Keratinocyte (primary cell): ENCODE data around the gene SYPL2. TPM values are rescaled to one million over a fixed set of nuclear protein-coding genes. Genes with fewer than 3 reads are reported as not detected.

ENCODE experiments used
- DNase-seq: peaks from one replicate; pipeline ENCODE4 v3.0.0-alpha.2; 2011; ENCODE audit warnings: low read depth, missing footprints, low spot score
- FAIRE-seq: peaks from 2 replicates; lab custom pipeline; 2011; peaks lifted over from hg19 to GRCh38; lab: Jason Lieb, UNC
- H2AFZ ChIP-seq: 2 replicates; pipeline ENCODE4 v1.6.0; 2012; ENCODE audit warnings: low read length, control low read depth, inconsistent platforms; ENCODE audit not compliant: control insufficient read depth
- H3K27ac ChIP-seq: 2 replicates; pipeline ENCODE4 v1.5.1; 2011; ENCODE audit warnings: low read length; ENCODE audit not compliant: control insufficient read depth, insufficient read depth
- H3K27me3 ChIP-seq: 3 replicates; pipeline ENCODE4 v1.6.0; 2011; ENCODE audit warnings: low read length; ENCODE audit not compliant: control insufficient read depth, insufficient read depth; ENCODE audit errors: extremely low read depth
- H3K36me3 ChIP-seq, 2 experiments: 2 replicates in 1 of 2; 3 replicates in 1 of 2; pipeline ENCODE4 v1.5.1; 2011; ENCODE audit warnings: low read length in 2 of 2, mild to moderate bottlenecking in 1 of 2; ENCODE audit not compliant: control insufficient read depth in 2 of 2, insufficient read depth in 2 of 2; ENCODE audit errors: extremely low read depth in 1 of 2
- H3K4me1 ChIP-seq: 3 replicates; pipeline ENCODE4 v1.5.1; 2011; ENCODE audit warnings: low read length; ENCODE audit not compliant: control insufficient read depth, insufficient read depth; ENCODE audit errors: extremely low read depth
- H3K4me2 ChIP-seq: 3 replicates; pipeline ENCODE4 v1.6.0; 2011; ENCODE audit warnings: low read depth, low read length; ENCODE audit not compliant: control insufficient read depth, insufficient read depth; ENCODE audit errors: extremely low read depth
- H3K4me3 ChIP-seq, 3 experiments: fragments of 200-600 bp in 1 of 3; sonication (generic) in 1 of 3; 2 replicates in 2 of 3; 3 replicates in 1 of 3; pipeline ENCODE4 v1.5.1; 2011 to 2016; ENCODE audit warnings: low read length in 3 of 3, mild to moderate bottlenecking in 3 of 3, control low read depth in 2 of 3, inconsistent platforms in 1 of 3, low read depth in 1 of 3, mixed read lengths in 1 of 3, mixed run types in 1 of 3, moderate library complexity in 1 of 3; ENCODE audit not compliant: control insufficient read depth in 2 of 3, insufficient read depth in 2 of 3; ENCODE audit errors: extremely low read depth in 1 of 3
- H3K79me2 ChIP-seq: 2 replicates; pipeline ENCODE4 v1.6.0; 2012; ENCODE audit warnings: low read length; ENCODE audit not compliant: control insufficient read depth, insufficient read depth
- H3K9ac ChIP-seq: 3 replicates; pipeline ENCODE4 v1.6.0; 2011; ENCODE audit warnings: low read length; ENCODE audit not compliant: control insufficient read depth, insufficient read depth; ENCODE audit errors: extremely low read depth
- H3K9me1 ChIP-seq: 3 replicates; pipeline ENCODE4 v1.6.0; 2011; ENCODE audit warnings: low read length; ENCODE audit not compliant: control insufficient read depth, insufficient read depth; ENCODE audit errors: extremely low read depth
- H3K9me3 ChIP-seq: 2 replicates; pipeline ENCODE4 v1.5.1; 2012; ENCODE audit warnings: low read depth, low read length; ENCODE audit not compliant: control insufficient read depth
- H4K20me1 ChIP-seq: 3 replicates; pipeline ENCODE4 v1.6.0; 2011; ENCODE audit warnings: low read length; ENCODE audit not compliant: control insufficient read depth, insufficient read depth; ENCODE audit errors: extremely low read depth
- EZH2 ChIP-seq: IDR thresholded peaks from one replicate; pipeline ENCODE4 v1.6.1; 2012; ENCODE audit warnings: inconsistent platforms, mild to moderate bottlenecking, low read length, moderate library complexity
- dilution Hi-C: fragments of 300-500 bp; cut with MboI; formaldehyde crosslinking; loops from one replicate; pipeline ENCODE4 v1.7.0; 2020; ENCODE audit warnings: low sequenced_read_pairs; ENCODE audit not compliant: extremely low pct_ligation_motif_present
- polyA plus RNA-seq, 5 experiments: library from polyadenylated mRNA; depleted of rRNA in 3 of 5; stranded (reverse) in 3 of 5; stranded (forward) in 1 of 5; unstranded in 1 of 5; fragments of >200 nt; gene quantifications; 1 replicate in 1 of 5; 2 replicates in 3 of 5; 3 replicates in 1 of 5; pipeline versions ENCODE4 v1.2.1 to v1.2.3, GENCODE V29; 2011 to 2012; ENCODE audit warnings: missing spikeins in 2 of 5, low read depth in 1 of 5, low replicate concordance in 1 of 5
- TF ChIP-seq, protein P1 (sequence below), 3 experiments: IDR thresholded peaks in 1 of 3; conservative IDR thresholded peaks in 1 of 3; optimal IDR thresholded peaks in 1 of 3; 2 replicates in 2 of 3; 3 replicates in 1 of 3; pipeline versions ENCODE3 to v1.5.1; 2011; ENCODE audit warnings: low read length in 3 of 3, mild to moderate bottlenecking in 3 of 3, moderate library complexity in 2 of 3, control low read depth in 1 of 3, inconsistent platforms in 1 of 3; ENCODE audit not compliant: insufficient read depth in 2 of 3; ENCODE audit errors: extremely low read depth in 1 of 3

SYPL2 gene
- polyA plus RNA-seq, 1 donor (not counting 4 experiments of a cell fraction or from before 2014, with no cell fraction given) = not detected

DNA sequence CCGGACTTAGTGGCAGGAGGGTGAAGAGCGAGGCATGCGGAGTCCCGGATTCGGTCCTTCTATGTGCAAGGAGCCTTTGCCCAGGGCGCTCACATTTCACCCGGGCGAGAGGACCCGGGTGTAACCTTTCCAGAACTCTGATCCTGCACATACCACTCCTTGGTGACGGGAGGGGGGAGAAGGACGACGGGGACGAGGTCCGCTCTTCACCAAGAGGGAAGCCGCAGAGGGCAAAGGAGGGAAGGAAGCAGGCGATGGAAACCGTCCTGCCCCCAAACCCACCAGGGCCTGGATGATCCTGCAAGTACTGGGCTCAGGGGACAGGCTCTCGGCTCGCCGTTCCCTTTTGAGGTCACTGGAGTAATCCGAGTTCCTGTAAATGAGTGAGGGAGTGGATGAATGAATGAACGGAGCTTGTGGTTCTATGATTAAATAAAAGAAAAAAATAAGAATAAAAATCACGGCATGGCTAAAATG is 993 bp downstream of the SYPL2 start:
- Histone ChIP-seq H3K4me2 (no peak overlapping the region), H3K9ac (no peak overlapping the region), H3K36me3 (no peaks in the 10 kb centered on the region), H3K9me3 (no peaks in the 10 kb centered on the region), H3K79me2 (no peaks in the 10 kb centered on the region), H3K27ac (no peak overlapping the region), H3K27me3 (peaks cover 74% of the 10 kb centered on the region), H2AFZ (no peak overlapping the region), H3K4me3 (no peak overlapping the region), H3K9me1 (no peaks in the 10 kb centered on the region), H3K4me1 (no peaks in the 10 kb centered on the region), H4K20me1 (no peaks in the 10 kb centered on the region)
- FAIRE-seq (no peak), DNase-seq (no peak)
- dilution Hi-C loops = no loop called here
- TF ChIP-seq EZH2 = no peak
- TF ChIP-seq, protein P1, sequence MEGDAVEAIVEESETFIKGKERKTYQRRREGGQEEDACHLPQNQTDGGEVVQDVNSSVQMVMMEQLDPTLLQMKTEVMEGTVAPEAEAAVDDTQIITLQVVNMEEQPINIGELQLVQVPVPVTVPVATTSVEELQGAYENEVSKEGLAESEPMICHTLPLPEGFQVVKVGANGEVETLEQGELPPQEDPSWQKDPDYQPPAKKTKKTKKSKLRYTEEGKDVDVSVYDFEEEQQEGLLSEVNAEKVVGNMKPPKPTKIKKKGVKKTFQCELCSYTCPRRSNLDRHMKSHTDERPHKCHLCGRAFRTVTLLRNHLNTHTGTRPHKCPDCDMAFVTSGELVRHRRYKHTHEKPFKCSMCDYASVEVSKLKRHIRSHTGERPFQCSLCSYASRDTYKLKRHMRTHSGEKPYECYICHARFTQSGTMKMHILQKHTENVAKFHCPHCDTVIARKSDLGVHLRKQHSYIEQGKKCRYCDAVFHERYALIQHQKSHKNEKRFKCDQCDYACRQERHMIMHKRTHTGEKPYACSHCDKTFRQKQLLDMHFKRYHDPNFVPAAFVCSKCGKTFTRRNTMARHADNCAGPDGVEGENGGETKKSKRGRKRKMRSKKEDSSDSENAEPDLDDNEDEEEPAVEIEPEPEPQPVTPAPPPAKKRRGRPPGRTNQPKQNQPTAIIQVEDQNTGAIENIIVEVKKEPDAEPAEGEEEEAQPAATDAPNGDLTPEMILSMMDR (optimal IDR thresholded peaks at IDR 0.05 in 1 of 3, IDR thresholded peaks at IDR 0.05 in 1 of 3, conservative IDR thresholded peaks at IDR 0.05 in 1 of 3; ENCODE audit: extremely low read depth in 1 of 3, insufficient read depth in 2 of 3, low read length in 3 of 3) = no peak

- dilution Hi-C loops = no loop called here
- H3K4me1 ChIP-seq = no peaks in the 10 kb centered on the region
- no peaks in the 10 kb centered on the region for H4K20me1 ChIP-seq
- H3K4me3 ChIP-seq = no peak overlapping the region
- H3K36me3 ChIP-seq = no peaks in the 10 kb centered on the region
- H3K79me2 ChIP-seq = no peaks in the 10 kb centered on the region
- H3K9me3 ChIP-seq = no peaks in the 10 kb centered on the region
- no peak overlapping the region for H2AFZ ChIP-seq
- no peak for DNase-seq
- FAIRE-seq = no peak
- H3K27me3 ChIP-seq = peaks cover 79% of the 10 kb centered on the region
- H3K4me2 ChIP-seq = no peak overlapping the region
- H3K9me1 ChIP-seq = no peaks in the 10 kb centered on the region
- no peak overlapping the region for H3K9ac ChIP-seq
- TF ChIP-seq EZH2 = no peak
- TF ChIP-seq, protein P1 (optimal IDR thresholded peaks at IDR 0.05 in 1 of 3, IDR thresholded peaks at IDR 0.05 in 1 of 3, conservative IDR thresholded peaks at IDR 0.05 in 1 of 3; ENCODE audit: extremely low read depth in 1 of 3, insufficient read depth in 2 of 3, low read length in 3 of 3) = no peak
- no peak overlapping the region for H3K27ac ChIP-seq
Observed at GRCh38 chr1:109468061-109468460, 1.7 kb downstream of the SYPL2 start.
